NCI-H146 treated with DMSO at 0.1 percent for 48 hours (cell line): ENCODE measurements around the gene CDC42EP3.
A peak's percentile ranks its signal among the peaks of the same experiment; 100 is the strongest.

Experiments
- DNase-seq: peaks from one replicate; lab custom pipeline; 2025; ENCODE audit not compliant: unreplicated experiment; lab: John Stamatoyannopoulos, UW

Gene CDC42EP3

GRCh38 chr2:37683921-37684780 is 12.7 kb upstream of the CDC42EP3 start:
- DNase-seq, result no peak

- DNase-seq, result no peak
These were observed 11.8 kb upstream of the CDC42EP3 start for GRCh38 chr2:37683241-37683640.

- DNase-seq, result no peak
These were observed 11.0 kb upstream of the CDC42EP3 start for GRCh38 chr2:37682473-37682872.

GRCh38 chr2:37681587-37681986 is 10.1 kb upstream of the CDC42EP3 start:
- no peak for DNase-seq

- no peak for DNase-seq
These were observed 7.7 kb upstream of the CDC42EP3 start for GRCh38 chr2:37679072-37679695.

GRCh38 chr2:37676274-37676673 is 4.8 kb upstream of the CDC42EP3 start:
- peak; percentile 53 for DNase-seq

- DNase-seq, result no peak
These were observed 3.5 kb upstream of the CDC42EP3 start for GRCh38 chr2:37674946-37675345.

GRCh38 chr2:37672870-37673184 is 1.4 kb upstream of the CDC42EP3 start:
- DNase-seq, result no peak

GRCh38 chr2:37672104-37672869 is 845 bp upstream of the CDC42EP3 start:
- peak; percentile 82 for DNase-seq

- no peak for DNase-seq
These were observed 318 bp upstream of the CDC42EP3 start for GRCh38 chr2:37671816-37672103.

GRCh38 chr2:37670378-37671008 is 949 bp downstream of the CDC42EP3 start:
- DNase-seq, result no peak

- DNase-seq, result no peak
These were observed 2.0 kb downstream of the CDC42EP3 start for GRCh38 chr2:37669446-37669845.

GRCh38 chr2:37667704-37668103 is 3.7 kb downstream of the CDC42EP3 start:
- no peak for DNase-seq

GRCh38 chr2:37666772-37667171 is 4.7 kb downstream of the CDC42EP3 start:
- no peak for DNase-seq

GRCh38 chr2:37665604-37666362 is 5.7 kb downstream of the CDC42EP3 start:
- DNase-seq, result no peak

GRCh38 chr2:37665043-37665442 is 6.4 kb downstream of the CDC42EP3 start:
- DNase-seq, result no peak

GRCh38 chr2:37664231-37664643 is 7.2 kb downstream of the CDC42EP3 start:
- no peak for DNase-seq

GRCh38 chr2:37663390-37663789 is 8.1 kb downstream of the CDC42EP3 start:
- no peak for DNase-seq

- DNase-seq, result no peak
These were observed 11.7 kb downstream of the CDC42EP3 start for GRCh38 chr2:37659723-37660122.

- no peak for DNase-seq
These were observed 12.8 kb downstream of the CDC42EP3 start for GRCh38 chr2:37658682-37659081.

- DNase-seq, result no peak
These were observed 14.0 kb downstream of the CDC42EP3 start for GRCh38 chr2:37657471-37657870.
